MM.1S (cell line): ENCODE measurements around the gene DCBLD2.

Source experiments
- DNase-seq: peaks from one replicate; pipeline ENCODE4 v3.0.0-alpha.2; 2015
- H2AFZ ChIP-seq: fragments of 300-600 bp; sonication (generic); 2 replicates; pipeline ENCODE4 v1.6.0; 2016; ENCODE audit warnings: antibody characterized with exemption, low read length
- H3F3A ChIP-seq: fragments of 300-600 bp; sonication (generic); 2 replicates; pipeline ENCODE4 v1.6.1; 2016; ENCODE audit warnings: mild to moderate bottlenecking, antibody characterized with exemption, low read length, moderate library complexity, mixed read lengths; ENCODE audit not compliant: insufficient read depth
- H3K27ac ChIP-seq: fragments of 300-600 bp; sonication (generic); 2 replicates; pipeline ENCODE4 v1.5.1; 2016; ENCODE audit warnings: mild to moderate bottlenecking, low read length
- H3K27me3 ChIP-seq: fragments of 300-600 bp; sonication (generic); replicated peaks from 2 replicates; pipeline ENCODE4 v1.6.0; 2016; ENCODE audit warnings: low read length; ENCODE audit not compliant: insufficient read depth
- H3K36me3 ChIP-seq: fragments of 300-600 bp; sonication (generic); replicated peaks from 2 replicates; pipeline ENCODE4 v1.6.1; 2016; ENCODE audit warnings: mild to moderate bottlenecking, low read length, mixed read lengths; ENCODE audit not compliant: insufficient read depth
- H3K4me1 ChIP-seq: fragments of 300-600 bp; sonication (generic); 2 replicates; pipeline ENCODE4 v1.6.1; 2016; ENCODE audit warnings: low read length, mixed read lengths
- H3K4me2 ChIP-seq: fragments of 300-600 bp; sonication (generic); 2 replicates; pipeline ENCODE4 v1.6.0; 2016; ENCODE audit warnings: low read depth, low read length
- H3K4me3 ChIP-seq: fragments of 300-600 bp; sonication (generic); 2 replicates; pipeline ENCODE4 v1.5.1; 2016; ENCODE audit warnings: low read length, mixed read lengths
- H3K79me2 ChIP-seq: fragments of 300-600 bp; sonication (generic); 2 replicates; pipeline ENCODE4 v1.6.1; 2016; ENCODE audit warnings: mixed run types, low read length, mixed read lengths
- H3K9ac ChIP-seq: fragments of 300-600 bp; sonication (generic); 2 replicates; pipeline ENCODE4 v1.6.1; 2016; ENCODE audit warnings: low read length, mixed read lengths
- H3K9me2 ChIP-seq: fragments of 300-600 bp; sonication (generic); replicated peaks from 2 replicates; pipeline ENCODE4 v1.6.1; 2016; ENCODE audit warnings: mild to moderate bottlenecking, low read length, mixed read lengths; ENCODE audit not compliant: insufficient read depth
- H3K9me3 ChIP-seq: fragments of 300-600 bp; sonication (generic); replicated peaks from 2 replicates; pipeline ENCODE4 v1.6.1; 2016; ENCODE audit warnings: mild to moderate bottlenecking, low read length, mixed read lengths; ENCODE audit not compliant: insufficient read depth
- H4K20me1 ChIP-seq: fragments of 300-600 bp; sonication (generic); 2 replicates; pipeline ENCODE4 v1.6.1; 2016; ENCODE audit warnings: mild to moderate bottlenecking, low read length, moderate library complexity, mixed read lengths; ENCODE audit not compliant: insufficient read depth
- EZH2 ChIP-seq: fragments of 300-600 bp; sonication (generic); optimal IDR thresholded peaks from 2 replicates; pipeline ENCODE3; 2017; ENCODE audit warnings: low read depth, mild to moderate bottlenecking, antibody characterized with exemption, low read length, mixed read lengths
- EZH2phosphoT487 ChIP-seq: fragments of 300-600 bp; sonication (generic); IDR thresholded peaks from 2 replicates; pipeline ENCODE4 v1.6.1; 2018; ENCODE audit warnings: antibody characterized with exemption, low read length
- TF ChIP-seq, protein P1 (sequence below): fragments of 300-600 bp; sonication (generic); IDR thresholded peaks from 2 replicates; pipeline ENCODE4 v1.5.1; 2016; ENCODE audit warnings: antibody characterized with exemption, low read length, mixed read lengths

DCBLD2 gene

DNA sequence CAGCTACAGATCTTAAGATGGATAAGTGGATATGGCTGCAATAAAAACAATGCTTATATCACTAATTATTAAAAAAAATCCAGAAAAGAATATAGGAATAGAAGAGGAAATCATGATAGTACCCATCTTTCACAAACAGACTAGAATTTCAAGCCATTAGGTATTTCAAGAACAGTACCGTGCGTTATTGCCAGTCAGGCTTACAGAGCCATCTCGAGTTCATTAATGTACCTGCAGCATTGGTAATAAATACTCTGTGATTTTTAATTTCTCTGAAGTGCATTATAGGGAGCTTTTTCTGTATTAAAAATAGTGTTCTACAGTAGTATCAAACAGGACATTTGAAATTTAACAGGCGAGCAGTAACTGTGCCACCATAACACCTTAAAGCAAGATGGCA, 102.7 kb downstream of the DCBLD2 start:
- TF ChIP-seq EZH2phosphoT487 = no peak
- TF ChIP-seq, protein P1, sequence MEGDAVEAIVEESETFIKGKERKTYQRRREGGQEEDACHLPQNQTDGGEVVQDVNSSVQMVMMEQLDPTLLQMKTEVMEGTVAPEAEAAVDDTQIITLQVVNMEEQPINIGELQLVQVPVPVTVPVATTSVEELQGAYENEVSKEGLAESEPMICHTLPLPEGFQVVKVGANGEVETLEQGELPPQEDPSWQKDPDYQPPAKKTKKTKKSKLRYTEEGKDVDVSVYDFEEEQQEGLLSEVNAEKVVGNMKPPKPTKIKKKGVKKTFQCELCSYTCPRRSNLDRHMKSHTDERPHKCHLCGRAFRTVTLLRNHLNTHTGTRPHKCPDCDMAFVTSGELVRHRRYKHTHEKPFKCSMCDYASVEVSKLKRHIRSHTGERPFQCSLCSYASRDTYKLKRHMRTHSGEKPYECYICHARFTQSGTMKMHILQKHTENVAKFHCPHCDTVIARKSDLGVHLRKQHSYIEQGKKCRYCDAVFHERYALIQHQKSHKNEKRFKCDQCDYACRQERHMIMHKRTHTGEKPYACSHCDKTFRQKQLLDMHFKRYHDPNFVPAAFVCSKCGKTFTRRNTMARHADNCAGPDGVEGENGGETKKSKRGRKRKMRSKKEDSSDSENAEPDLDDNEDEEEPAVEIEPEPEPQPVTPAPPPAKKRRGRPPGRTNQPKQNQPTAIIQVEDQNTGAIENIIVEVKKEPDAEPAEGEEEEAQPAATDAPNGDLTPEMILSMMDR = peak; percentile 19; the same call in 1 of the 2 replicates
- Histone ChIP-seq H2AFZ (no peak overlapping the region), H3K9me3 (no peaks in the 10 kb centered on the region), H3K9me2 (no peaks in the 10 kb centered on the region), H3K27ac (peak overlapping the region; percentile 10; the same call in 1 of the 2 replicates), H3F3A (peaks cover 53% of the 10 kb centered on the region), H3K4me3 (no peak overlapping the region), H4K20me1 (no peaks in the 10 kb centered on the region), H3K27me3 (no peaks in the 10 kb centered on the region), H3K79me2 (no peaks in the 10 kb centered on the region), H3K4me2 (no peak overlapping the region), H3K4me1 (no peaks in the 10 kb centered on the region), H3K36me3 (peaks cover 10% of the 10 kb centered on the region; the same call in 1 of the 2 replicates), H3K9ac (no peak overlapping the region)
- DNase-seq = no peak

- Histone ChIP-seq H3K4me3 (no peak overlapping the region), H3K27ac (no peak overlapping the region; the same call in 1 of the 2 replicates), H3K9me3 (no peaks in the 10 kb centered on the region), H4K20me1 (no peaks in the 10 kb centered on the region), H3K4me2 (no peak overlapping the region), H3K27me3 (no peaks in the 10 kb centered on the region), H2AFZ (no peak overlapping the region), H3K79me2 (no peaks in the 10 kb centered on the region), H3K4me1 (no peaks in the 10 kb centered on the region), H3K36me3 (peaks cover 19% of the 10 kb centered on the region; the same call in 1 of the 2 replicates), H3F3A (peaks cover 60% of the 10 kb centered on the region), H3K9ac (no peak overlapping the region), H3K9me2 (no peaks in the 10 kb centered on the region)
- no peak for DNase-seq
- TF ChIP-seq EZH2phosphoT487 (no peak), EZH2 (no peak)
- TF ChIP-seq, protein P1 = no peak
Observed at GRCh38 chr3:98797905-98798304, 103.6 kb downstream of the DCBLD2 start.

- H3F3A ChIP-seq = peaks cover 62% of the 10 kb centered on the region
Observed at GRCh38 chr3:98796334-98796733, 105.2 kb downstream of the DCBLD2 start.

More at GRCh38 chr3:98796334-98796733, 105.2 kb downstream of the DCBLD2 start:
- no peaks in the 10 kb centered on the region for H3K27me3 ChIP-seq
- H2AFZ ChIP-seq = no peak overlapping the region
- no peak overlapping the region for H3K4me2 ChIP-seq
- DNase-seq = no peak
- peaks cover 20% of the 10 kb centered on the region; the same call in 1 of the 2 replicates for H3K36me3 ChIP-seq
- no peak overlapping the region for H3K4me3 ChIP-seq
- no peaks in the 10 kb centered on the region for H3K9me2 ChIP-seq
- H3K27ac ChIP-seq = no peak overlapping the region
- no peak overlapping the region for H3K9ac ChIP-seq
- H3K9me3 ChIP-seq = no peaks in the 10 kb centered on the region
- TF ChIP-seq EZH2 (no peak), EZH2phosphoT487 (no peak)
- TF ChIP-seq, protein P1 = no peak
- H4K20me1 ChIP-seq = no peaks in the 10 kb centered on the region
- H3K79me2 ChIP-seq = peaks cover 8% of the 10 kb centered on the region; the same call in 1 of the 2 replicates
- H3K4me1 ChIP-seq = no peaks in the 10 kb centered on the region
